Stimulated activated CD8-positive, alpha-beta memory T cell treated with anti-CD3 and anti-CD28 coated beads, Interleukin-2, amount 100 ng/mL, for 1 hour (primary cell): ENCODE data around the gene FBXO31.

Source experiments
- DNase-seq, 2 donors: peaks; one replicate each; pipeline ENCODE4 v3.0.0-alpha.2; 2020; ENCODE audit warnings: low read depth in 2 of 2

FBXO31 gene, protein sequence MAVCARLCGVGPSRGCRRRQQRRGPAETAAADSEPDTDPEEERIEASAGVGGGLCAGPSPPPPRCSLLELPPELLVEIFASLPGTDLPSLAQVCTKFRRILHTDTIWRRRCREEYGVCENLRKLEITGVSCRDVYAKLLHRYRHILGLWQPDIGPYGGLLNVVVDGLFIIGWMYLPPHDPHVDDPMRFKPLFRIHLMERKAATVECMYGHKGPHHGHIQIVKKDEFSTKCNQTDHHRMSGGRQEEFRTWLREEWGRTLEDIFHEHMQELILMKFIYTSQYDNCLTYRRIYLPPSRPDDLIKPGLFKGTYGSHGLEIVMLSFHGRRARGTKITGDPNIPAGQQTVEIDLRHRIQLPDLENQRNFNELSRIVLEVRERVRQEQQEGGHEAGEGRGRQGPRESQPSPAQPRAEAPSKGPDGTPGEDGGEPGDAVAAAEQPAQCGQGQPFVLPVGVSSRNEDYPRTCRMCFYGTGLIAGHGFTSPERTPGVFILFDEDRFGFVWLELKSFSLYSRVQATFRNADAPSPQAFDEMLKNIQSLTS

DNA sequence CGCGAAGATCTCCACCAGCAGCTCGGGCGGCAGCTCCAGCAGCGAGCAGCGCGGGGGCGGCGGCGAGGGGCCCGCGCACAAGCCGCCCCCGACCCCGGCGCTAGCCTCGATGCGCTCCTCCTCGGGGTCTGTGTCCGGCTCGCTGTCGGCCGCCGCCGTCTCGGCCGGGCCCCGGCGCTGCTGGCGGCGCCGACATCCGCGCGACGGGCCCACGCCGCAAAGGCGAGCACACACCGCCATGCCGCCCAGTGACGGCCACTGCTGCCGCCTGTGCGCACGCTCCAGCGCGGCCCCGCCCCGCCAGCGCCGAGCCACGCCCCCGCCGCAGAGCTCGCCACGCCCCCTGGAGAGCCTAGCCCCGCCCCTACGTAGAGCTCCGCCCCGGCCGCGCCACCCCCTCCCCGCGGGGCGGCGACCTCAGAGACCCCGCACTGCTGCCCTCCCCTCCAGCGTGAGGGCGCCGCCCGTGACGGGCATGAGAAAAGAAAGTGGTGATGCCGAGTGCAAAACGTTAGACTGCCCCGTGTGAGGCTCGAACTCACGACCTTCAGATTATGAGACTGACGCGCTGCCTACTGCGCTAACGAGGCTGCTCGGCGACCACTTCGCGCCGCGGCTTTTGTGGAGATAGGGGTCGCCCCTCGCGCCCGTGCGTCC is at the start of gene FBXO31:
FBXO31 (minus strand) TSS at position 272 of the 657 bp plus-strand sequence; CDS start at position 240, 32 bp downstream.
- DNase-seq = peak; percentile 82 to 85

DNA sequence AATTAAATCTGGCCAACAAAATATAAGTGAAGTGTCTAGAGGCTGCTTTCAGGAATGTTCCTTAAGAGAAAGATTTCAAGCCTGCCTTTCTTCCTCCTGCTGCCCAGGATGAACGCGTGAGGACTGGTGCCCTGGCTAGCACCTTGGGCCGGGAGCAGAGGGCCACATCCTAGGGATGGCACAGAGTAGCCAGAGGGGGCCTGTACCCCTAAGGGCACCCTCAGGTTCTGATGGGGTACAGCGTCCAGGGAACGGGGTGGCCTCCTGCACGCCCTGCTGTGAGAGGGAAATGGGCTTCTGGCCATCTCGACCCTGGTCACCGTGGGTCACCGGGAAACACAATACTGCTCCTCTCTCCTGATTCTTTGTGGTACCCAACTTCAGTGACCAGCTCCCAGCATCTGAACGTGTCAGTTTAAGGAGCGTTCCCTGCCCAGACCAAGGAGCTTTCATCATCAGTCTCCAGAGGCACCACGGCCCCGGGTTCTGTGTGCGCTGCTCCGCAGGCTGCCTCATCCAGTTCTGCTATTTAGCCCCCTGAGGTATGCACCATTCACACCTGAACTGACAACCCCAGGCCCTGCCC is 48.8 kb upstream of the FBXO31 start:
- DNase-seq = no peak

DNA sequence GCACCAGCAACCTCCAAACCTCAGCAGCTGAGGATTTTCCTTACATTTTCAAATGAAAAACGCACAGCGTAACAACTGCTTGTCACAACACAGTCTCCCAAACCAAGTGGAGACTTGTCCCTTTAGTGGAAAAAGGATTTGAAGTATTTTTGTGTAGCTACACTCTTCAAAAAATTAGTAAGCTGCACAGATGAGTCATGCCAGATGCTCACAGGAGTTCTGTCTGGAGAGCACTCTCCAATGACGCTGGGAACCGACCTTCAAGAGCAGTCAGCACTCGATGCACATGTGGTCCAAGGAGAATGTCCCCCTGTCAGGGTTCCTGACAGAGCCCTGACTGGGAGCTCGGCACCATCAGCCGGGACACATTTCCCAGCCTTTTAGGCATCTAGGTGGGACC is 48.4 kb upstream of the FBXO31 start:
- DNase-seq = no peak

DNA sequence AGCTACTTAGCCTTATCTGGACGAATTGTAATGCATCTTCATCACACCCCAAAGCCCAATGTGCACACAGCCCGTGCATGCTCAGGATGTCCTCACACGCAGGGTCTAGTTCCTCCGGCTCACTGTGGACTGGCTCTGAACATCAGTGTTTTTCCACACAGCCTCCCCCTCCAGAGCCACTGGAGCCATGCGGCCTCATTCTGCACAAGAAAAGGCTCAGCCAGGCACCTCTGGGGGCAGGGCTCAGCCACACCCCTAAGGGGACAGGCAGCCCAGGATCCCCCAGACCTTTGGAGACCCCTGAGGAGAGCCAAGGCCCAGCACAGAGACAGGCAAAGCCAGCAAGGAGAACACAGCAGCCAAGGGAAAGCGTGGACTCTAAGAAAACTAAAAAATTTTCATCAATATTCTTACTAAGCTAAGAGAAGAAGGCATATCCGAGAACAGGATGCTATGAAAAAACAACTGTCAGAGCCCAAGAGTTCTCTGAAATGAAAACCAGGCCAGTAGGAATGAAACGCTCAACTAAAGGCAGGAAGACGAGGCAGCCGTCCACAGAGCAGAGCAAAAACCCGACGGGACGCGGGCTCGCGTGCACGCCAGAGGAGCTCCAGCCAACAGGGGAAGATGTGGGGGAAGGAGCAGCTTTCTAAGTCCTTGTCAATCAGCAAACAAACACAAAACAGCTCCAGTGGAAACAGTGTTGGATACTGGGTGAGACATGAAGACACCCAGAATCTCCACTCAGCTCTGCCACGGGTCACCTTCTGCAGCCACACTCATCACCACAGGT is 43.0 kb upstream of the FBXO31 start:
- DNase-seq = no peak

DNA sequence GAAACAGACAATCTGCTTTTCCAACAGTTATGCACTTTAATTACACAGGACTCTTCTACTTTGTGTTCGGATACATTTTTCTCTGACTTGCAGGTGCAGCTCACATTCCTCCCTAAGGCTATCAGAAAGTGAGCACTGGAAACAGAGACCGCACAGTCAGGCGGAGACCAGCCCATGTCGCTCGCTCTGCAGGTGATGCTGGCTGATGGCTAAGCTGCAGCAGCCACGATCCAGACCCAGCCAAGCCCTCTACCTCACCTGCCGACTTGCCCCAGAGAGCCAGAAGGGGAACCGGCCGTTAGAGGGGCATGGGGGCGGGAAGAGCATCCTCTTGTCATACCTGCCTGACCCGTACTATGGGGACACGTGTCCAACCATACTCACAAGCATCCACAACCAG is 42.4 kb upstream of the FBXO31 start:
- no peak for DNase-seq

DNA sequence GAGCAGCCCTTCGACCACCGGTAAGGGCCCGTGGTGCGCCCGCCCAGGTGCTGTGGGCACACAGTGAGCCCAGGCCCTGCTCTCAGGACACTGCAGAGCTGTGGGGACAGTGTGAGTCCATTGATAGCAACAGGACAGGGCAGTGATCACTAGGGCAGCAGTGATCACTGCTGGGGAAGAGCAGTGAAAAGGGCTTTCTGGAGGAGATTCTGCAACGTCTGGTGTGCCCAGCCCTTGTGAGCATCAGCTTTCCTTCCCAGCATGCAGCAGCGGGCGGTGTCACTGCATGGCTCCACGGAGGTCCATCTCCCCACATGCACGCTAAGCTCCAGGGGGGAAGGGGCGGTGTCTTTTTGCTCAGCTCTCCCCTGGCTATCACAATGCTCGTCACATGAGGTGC is 40.7 kb upstream of the FBXO31 start:
- no peak for DNase-seq

DNA sequence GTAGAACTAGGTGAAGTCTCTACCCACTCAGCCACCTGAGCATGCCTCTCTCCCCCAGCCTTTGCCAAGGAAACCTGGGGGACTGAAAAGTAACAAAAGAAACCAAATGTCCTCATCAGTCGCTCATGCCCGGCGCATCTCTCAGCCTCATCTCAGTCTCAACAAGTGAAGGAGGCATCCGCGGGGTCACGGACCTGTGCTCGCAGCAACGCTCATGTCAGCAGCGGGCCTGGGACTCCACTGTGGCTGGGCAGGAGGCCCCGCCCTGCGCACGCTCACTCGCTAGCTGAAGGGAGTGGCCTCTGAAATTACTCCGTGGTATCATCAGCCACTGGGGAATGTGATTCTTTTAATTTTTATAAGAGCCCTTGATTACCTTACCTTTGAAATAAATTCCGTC is 39.9 kb upstream of the FBXO31 start:
- no peak for DNase-seq

DNA sequence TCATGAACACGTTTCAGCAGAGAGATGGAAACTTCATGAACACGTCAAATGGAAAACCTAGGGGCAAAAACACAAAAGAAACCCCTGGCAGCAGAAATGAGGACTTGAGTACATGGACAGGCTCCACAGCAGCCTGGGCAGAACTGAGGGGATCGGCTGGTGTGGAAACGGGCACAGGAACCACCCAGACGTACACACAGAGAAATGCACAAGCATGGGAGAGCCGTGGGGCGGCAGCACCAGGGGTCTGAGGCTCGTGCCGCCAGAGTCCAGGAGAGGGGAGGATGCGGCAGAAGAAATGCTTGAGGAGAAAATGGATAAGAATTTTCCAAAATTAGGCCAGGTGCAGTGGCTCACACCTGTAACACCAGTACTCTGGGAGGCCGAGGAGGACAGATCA is 38.5 kb upstream of the FBXO31 start:
- no peak for DNase-seq

DNA sequence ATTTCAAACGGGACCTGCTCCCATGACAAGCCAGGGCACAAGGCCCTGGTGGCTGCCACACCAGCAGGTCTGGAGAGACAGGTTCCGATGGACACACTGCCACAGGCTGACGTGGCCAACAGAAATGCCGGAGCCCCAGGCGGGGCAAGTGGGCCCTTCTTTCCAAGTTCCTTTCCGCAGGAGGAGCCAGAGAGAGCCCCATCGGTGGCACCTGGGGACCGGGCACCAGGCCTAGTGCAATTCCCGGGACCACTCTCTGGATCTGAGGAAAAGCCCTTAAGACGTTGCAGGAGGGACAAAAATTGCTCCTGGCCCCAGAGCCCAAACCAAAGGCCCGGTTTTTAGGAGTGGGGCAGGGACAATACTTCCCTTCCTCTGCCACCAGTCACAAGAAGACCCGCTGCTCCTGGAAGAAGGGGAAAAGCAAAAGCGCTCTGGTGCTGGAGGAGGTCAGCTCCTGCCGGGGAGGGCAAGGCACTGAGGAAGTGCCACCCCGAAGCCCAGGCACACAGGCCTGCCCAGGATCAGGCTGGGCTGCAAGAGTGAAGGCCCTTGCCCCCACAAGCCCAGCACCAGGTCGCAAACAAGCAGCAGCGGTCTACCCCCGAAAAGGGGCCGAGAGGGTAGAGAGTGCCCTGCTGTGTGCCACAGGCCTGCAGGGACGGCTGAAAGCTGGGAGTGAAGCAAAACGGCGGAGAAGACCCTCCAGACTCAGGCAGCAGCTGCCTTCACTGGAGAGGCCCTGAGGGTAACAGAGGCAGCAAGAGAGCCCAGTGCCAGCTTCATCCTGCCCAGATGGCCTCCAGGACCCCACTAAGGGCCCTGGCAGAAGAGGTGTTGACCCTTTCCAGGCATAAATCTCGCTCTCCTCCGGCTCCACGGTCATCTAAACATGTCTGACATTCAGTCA is 37.7 kb upstream of the FBXO31 start:
- no peak for DNase-seq

DNA sequence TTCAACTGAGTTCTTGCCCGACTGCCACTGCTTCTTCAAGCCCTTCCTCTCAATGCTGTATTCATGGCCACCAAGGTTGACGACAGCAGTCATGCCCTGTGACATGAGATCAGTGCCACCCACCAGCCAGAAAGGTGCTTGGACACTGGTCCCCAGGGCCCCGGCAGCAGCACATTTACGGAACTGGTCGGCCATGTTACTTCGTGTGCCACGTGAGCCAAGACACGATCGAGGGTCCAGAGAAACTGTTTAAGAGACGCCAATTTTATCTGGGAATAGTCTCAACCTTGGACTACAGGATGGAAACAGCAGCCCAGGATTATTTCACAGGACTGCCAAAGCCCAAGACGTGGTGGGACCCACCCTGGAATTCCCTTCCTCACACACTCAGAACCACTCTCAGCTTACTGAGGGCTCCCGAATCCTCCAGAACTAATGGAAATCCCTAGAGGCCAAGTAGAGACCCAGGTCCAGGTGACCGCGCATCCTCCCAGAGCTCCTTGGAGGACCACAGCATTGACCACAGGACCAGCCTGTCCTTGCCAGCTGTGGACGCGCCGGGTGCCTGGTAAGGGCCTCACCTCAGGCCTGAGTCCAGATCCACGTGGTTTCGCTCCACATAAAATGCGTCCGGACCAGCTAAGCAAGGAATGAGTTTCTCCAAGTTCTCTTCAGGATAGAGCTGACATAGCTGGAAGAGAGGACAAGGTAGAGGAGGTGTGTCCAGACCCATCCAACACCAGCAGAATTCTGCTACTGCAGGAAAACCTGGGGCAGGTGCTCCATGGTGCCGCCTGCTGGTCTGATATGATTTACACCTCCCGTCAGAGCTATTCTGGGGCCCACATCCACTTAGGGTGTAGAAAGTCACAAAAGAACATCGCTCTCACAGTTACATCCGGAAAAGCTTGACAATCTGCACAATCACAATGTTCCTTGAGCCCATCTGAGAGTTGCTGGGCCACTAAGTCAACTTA is 36.7 kb upstream of the FBXO31 start:
- DNase-seq = no peak

DNA sequence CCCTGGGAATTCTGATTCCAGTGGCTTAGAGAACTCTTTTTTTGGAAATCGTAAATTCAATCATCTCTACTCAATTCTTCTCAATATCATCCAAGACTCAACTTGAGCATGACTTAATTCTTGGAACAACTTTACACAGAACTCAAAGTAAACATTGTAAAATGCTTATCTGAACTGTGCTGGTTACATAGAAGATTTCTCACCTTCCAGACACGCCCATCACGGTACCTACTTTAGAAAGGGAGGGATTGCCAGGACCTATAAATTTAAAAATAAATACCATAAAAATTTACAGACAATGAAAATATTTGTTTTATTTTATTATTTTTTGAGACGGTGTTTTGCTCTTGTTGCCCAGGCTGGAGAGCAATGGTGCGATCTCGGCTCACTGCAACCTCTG is 35.1 kb upstream of the FBXO31 start:
- no peak for DNase-seq

DNA sequence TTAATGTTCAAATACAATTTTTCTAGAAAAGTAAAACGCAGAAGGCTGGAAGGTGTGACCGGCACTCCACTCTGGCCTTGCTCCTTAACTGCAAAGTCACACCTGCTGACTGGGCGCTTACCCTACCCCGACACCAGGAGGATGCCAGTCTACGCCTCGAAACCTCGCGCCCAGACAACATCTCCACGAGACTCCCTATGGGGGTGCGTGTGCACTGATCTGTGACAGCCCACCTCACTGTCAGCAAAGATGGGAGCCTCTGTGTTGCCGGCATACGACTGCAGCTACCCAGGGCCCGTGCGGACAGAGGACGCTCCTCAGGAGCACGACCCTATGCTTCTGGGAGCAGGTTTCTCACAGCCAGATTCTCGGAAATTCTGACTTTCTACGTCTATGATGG is 34.6 kb upstream of the FBXO31 start:
- DNase-seq = no peak

DNA sequence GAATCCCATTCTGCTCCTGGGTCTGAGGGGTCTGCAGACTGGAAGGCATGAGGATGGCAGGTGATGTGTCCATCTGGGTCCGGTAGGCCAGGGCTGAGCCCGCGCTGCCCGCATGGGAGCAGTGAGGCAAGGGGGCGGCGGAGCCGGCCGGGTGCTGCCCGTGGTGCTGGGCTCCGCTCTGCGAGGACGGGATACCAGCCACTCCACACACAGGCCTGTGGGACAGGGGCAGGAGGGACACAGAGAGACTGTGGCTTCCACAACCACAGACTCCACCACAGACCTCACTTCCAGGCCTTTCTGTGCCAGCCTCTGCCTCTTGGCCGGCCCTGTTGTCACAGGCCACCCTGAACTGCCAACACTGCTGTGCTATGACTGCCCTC is 33.9 kb upstream of the FBXO31 start:
- DNase-seq = no peak

DNA sequence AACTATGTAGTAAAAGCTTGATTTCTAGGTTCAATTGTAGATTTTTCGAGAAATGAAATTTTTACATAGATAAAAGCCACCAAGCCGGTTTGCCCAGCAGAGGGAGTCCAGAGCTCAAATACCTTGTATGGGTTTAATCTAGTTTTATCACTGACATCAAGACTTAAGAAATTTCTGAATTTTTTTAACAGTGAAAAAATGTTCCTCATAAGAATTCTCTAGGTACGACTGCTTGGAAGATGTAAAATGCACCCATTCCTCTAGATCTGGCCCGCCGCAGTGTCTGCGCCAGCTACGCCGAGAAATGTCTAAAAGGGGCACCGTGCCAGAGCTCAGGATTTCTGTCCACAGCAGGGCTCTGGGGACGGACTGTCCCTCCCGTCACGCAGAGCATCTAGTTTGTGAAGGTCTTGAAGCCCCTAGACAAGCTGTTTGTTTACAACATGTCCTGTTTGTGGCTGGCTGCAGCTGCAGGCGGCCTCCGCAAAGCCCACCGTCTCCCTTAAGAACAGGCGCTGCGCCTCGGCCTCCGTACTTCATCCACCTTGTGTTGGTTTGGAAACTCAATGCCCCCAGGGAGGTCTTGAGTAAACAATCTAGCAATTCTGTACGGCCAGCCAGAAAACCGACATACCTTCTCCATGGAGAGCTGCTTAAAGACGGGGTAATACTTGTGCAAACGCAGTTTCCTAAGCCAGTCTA is 33.4 kb upstream of the FBXO31 start:
- no peak for DNase-seq

DNA sequence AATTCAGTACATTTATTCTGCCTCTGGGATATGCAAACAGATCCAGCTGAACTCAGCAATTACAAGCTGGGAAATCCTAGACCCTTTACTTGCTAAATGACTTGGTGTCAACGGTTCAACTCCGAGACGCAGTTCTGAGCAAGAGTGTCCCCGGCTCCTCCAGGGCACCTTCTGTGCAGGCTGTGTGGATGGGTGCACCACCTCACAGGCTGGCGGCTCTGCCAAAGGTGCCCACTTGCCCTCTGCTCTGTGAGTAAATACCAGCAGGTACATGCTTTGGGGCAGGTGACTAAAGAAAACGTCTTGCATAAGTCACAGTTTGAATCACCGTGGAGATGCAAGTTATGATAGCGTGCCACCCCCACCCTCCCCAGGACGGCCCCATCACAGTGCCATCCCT is 31.9 kb upstream of the FBXO31 start:
- no peak for DNase-seq

DNA sequence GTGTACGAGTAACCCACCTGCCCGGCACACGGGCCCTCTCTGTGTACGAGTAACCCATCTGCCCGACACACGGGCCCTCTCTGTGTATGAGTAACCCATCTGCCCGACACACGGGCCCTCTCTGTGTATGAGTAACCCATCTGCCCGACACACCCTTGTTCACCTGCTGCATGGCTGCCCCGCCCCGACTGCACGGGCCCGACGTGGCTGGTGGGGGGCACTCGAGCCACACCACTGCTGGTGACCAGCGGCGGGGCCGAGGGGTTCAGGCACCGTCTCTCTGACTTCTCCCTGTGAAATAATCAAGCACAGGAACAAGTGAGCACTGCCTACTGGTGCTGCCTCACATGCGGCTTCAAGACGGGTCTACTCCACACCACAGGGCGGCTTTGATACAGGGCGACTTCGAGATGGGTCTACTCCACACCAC is 30.7 kb upstream of the FBXO31 start:
- no peak for DNase-seq

DNA sequence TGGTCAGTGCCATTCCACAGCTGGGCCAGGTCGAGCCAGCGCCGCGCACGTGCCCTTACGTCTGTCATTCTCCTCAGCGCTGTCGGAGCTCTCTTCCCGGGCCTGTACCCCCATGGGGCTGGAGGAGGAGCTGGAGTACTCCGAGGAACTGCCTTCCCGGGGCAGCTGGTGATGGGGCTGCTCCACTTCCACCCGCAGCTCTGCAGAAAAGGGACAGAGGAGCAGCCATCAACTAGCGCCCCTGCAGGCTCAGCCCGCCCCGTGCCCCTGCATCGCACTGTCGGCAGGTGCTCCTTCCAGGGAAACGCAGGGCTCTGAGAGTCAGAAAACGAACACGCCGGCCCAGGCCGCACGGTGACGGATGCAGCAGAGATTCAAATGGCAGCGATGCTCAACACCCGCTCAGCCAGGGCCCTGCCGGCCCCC is 29.4 kb upstream of the FBXO31 start:
- DNase-seq = no peak

DNA sequence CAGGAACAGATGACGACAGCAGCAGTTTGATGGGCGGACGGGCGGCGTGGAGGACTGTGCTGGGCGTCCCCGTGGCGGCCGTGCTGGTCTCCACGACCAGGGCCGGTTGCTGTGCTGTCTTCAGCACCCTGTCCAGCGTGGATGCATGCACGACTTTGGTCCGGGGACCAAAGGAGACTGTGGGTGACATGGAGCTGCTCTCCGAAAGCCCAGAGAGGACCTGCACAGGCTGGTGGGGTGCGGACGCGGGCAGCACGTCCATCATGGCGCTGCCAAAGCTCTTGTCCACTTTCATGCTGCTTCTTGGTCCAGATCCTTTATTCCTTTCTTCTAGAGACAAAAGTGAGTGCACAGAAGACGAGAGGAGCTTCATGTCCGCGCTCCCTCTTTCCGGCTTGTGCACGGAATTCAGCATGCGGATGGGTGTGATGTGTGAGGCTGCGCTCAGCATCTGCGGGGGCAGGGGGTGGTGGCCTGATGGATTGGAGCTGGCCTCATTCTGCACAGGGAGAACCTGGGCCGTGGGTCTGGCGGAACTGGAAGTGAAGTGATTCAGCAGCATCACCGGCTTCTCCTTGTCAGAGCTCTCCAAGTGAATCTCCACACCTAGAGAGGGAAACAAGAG is 28.9 kb upstream of the FBXO31 start:
- DNase-seq = no peak
